HFF-Myc (cell line): ENCODE measurements around the gene KIF7.

Experiments
- DNase-seq: peaks from one replicate; pipeline ENCODE4 v3.0.0-alpha.2; 2011; ENCODE audit warnings: low read depth; ENCODE audit errors: extremely low read depth
- H3K4me3 ChIP-seq: replicated peaks from 2 replicates; pipeline ENCODE4 v1.5.1; 2011; ENCODE audit warnings: low read depth, mild to moderate bottlenecking, control low read depth, low read length
- TF ChIP-seq, protein P1 (sequence below): IDR thresholded peaks from 2 replicates; pipeline ENCODE4 v1.5.1; 2012; ENCODE audit warnings: mild to moderate bottlenecking, low read depth, low read length, control low read depth; ENCODE audit errors: missing control alignments

Gene KIF7

DNA sequence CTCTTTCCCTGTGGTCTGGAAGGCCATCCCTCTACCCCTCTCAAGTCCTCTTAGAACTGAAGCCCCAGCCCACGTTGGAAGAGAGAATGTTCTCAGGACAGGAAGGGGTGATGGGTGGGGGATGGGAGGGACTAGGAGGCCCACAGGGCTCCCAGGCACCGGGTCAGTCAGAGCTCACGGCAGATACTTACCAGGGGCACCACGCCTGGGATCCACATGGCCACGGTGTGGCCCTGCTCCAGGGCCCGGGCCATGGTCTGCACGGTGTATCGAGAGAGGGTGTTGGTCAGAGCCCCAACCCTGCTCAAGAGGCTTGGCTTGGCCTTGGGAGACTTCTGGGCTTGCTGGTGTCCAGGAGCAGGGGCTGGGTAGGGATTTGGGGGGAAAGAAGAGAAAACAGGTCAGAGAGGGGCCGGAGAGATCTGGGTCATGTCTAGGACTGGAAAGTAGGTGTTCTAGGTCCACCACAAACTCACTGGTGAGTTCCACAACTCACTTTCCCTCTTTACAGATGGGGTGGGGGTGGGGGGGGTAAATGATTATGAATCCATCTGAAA lies 14.1 kb upstream of the KIF7 start:
- H3K4me3 ChIP-seq = no peak overlapping the region
- TF ChIP-seq, protein P1, sequence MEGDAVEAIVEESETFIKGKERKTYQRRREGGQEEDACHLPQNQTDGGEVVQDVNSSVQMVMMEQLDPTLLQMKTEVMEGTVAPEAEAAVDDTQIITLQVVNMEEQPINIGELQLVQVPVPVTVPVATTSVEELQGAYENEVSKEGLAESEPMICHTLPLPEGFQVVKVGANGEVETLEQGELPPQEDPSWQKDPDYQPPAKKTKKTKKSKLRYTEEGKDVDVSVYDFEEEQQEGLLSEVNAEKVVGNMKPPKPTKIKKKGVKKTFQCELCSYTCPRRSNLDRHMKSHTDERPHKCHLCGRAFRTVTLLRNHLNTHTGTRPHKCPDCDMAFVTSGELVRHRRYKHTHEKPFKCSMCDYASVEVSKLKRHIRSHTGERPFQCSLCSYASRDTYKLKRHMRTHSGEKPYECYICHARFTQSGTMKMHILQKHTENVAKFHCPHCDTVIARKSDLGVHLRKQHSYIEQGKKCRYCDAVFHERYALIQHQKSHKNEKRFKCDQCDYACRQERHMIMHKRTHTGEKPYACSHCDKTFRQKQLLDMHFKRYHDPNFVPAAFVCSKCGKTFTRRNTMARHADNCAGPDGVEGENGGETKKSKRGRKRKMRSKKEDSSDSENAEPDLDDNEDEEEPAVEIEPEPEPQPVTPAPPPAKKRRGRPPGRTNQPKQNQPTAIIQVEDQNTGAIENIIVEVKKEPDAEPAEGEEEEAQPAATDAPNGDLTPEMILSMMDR = no peak

DNA sequence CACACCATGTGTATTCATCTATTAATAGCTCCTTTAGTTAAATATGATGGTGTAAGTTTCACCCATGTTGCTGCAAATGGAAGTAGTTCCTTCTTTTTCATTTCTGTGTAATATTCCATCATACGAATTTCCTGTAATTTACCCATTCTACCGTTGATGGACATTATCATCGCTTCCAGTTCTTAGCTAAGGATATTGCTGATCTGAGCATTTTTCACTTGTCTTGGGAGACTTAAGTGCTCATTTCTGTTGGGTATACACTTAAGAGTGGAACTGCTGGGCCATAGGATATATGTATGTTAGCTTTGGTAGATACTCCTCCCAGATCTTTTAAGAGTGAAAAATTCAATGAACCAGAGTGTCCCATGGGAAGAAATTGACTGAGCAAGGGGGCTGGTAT lies 12.9 kb upstream of the KIF7 start:
- TF ChIP-seq, protein P1 = no peak
- DNase-seq = no peak
- H3K4me3 ChIP-seq = no peak overlapping the region

More for the DNA sequence above, 14.1 kb upstream of the KIF7 start:
- DNase-seq = no peak

DNA sequence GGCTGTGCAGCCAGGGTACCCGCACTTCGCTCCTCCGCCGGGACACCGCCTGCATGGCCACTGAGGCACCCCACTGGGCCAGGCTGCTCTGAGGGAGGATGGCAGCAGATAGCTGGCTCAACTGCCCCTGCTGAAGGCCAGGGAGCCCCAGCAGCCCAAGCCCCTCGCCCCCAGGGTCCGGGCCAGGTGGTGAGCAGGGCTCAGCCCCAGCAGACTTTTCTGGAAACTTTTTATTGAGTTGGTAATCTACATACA lies 12.4 kb upstream of the KIF7 start:
- H3K4me3 ChIP-seq = no peak overlapping the region
- TF ChIP-seq, protein P1 = no peak
- DNase-seq = no peak

DNA sequence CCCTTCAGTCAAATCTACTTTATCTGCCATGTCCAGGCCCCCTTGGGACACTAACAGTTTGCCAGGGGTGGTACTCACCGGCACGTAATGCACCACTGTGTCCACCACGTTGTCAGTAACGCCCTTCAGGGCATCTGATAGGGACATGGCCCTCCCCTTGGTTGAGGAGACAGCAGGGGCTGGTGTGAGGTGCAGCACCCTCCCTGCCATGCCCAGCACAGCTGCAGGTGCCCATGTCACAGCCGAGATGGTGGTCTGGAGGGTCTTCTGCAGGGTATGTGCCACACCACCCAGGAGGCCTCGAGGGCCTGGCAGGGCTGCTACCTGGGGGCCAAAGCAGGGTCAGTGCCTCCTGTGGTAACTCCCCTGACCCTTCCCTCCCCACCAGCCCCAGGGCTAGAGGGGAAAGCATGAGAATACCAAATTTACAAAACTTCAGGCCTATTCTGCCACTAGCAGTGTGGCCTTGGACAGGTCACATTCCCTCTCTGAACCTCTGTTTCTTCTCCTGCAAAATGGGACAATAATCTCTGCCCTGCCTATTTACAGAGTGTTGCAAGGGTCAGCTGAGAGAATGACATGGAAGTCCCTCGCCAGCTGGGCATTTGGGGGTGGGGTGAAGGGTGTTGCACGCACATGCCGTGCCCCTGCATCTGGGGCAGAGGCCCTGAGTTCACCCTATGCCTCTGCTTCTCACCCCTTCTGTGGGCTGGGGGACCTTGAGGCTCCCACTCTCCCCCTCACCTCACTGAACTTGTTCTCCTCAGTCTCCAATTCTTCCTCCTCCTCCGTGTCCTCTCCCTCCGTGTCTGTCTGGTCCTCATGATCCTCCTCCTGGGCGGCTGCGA lies 11.8 kb upstream of the KIF7 start:
- DNase-seq = no peak
- TF ChIP-seq, protein P1 = no peak

DNA sequence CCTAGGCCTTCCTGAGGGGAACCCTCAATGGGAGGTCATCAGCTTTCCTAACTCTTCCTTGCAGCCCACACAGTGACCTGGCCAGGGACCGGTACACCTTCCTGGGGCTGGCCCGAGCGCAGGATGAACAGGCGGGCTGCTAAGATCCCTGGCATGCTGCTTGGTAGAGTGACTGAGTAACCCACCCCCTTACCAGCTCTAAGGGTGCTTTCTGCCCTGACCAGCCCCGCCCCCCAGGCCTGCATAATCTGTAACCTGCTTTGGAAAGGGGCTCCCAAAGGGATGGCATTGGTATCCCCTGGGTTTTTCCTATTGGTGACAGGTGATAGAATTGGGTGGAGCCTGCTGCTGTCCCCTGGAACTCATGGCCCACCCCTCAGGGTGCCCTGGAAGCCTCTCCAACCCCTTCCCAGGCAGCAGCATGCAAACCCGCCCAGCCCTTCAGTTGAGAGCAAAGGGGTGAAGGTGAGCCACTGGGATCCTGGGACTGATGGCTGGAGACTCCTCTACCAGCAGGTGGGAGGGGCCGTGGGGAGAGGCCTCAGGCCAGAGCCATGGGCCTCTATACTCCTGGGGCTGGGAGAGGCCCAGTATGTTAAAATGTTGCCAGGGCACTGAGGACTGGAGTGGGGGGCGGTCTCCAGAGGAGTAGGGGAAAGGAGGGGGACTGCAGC lies 11.1 kb upstream of the KIF7 start:
- peak overlapping the region; percentile 30 for H3K4me3 ChIP-seq
- no peak for DNase-seq
- TF ChIP-seq, protein P1 = no peak

More for the DNA sequence above, 11.8 kb upstream of the KIF7 start:
- H3K4me3 ChIP-seq = no peak overlapping the region

DNA sequence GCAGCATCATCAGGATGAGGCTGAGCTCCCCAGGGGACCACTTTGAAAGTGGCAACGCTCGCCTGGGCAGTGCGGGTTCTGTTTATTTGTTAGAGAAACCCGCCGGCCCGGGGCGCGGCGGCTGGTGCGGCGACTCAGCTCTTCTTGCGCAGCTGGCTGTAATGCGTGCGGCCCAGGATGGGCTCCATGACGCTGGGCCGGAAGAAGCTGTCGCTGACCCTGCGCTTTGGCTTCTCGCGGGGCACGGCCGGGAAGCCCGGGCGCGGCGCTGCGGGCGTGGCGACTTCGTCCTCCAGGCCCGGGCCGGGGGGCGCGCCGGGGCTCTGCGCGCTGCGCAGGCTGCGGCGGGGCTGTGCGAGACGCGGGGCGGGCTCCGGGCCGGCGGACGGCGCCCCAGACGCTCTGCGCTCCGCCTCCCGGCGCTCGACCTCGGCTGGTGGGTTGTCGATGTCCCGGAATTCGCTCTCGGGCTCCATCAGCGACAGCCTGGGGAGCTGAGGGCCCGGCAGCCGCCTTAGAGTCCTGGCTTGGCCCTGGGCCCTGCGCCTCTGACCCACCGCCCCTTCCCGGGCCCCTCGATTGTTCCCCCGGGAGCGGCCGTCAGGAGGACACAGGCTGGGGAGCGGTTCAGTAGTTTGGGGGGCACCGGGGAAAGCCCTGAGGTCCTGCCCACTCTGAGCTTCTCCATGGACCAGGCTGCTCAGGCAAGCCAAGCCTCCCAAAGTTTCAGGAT lies 10.3 kb upstream of the KIF7 start:
- no peak for DNase-seq
- TF ChIP-seq, protein P1 = no peak
- H3K4me3 ChIP-seq = peak overlapping the region; percentile 30
